TTC549 (cell line): Measurements from ENCODE around the gene RRP12.
"Not testable (repeated sequence)": the region's sequence is repeated elsewhere in the genome, so short reads cannot be mapped to it uniquely, and the experiment has no call there.

ENCODE experiments used
- FAIRE-seq: peaks from 2 replicates; lab custom pipeline; 2012; peaks lifted over from hg19 to GRCh38; lab: Jason Lieb, UNC

The RRP12 gene

GRCh38 chr10:97400665-97401454 lies at the start of gene RRP12:
RRP12 (minus strand) TSS chr10:97401340; CDS start chr10:97401231, 109 bp downstream.
- peak; percentile 90 for FAIRE-seq

- FAIRE-seq: no peak
Observed at GRCh38 chr10:97450828-97451227, 49.7 kb upstream of the RRP12 start.

- peak; percentile 81 for FAIRE-seq
Observed at GRCh38 chr10:97445722-97446639, 44.8 kb upstream of the RRP12 start, which contains the start of the genes EXOSC1 and ZDHHC16. EXOSC1 (minus strand) TSS chr10:97446006; CDS start chr10:97445985, 21 bp downstream. ZDHHC16 (plus strand) TSS chr10:97446175; CDS start chr10:97451676, 5,501 bp downstream.

- FAIRE-seq: no peak
Observed at GRCh38 chr10:97445357-97445721, 44.2 kb upstream of the RRP12 start.

GRCh38 chr10:97444212-97444611 lies 43.1 kb upstream of the RRP12 start:
- FAIRE-seq: no peak

- no peak for FAIRE-seq
Observed at GRCh38 chr10:97442277-97442676, 41.1 kb upstream of the RRP12 start.

GRCh38 chr10:97435211-97435610 lies 34.1 kb upstream of the RRP12 start:
- no peak for FAIRE-seq

- no peak for FAIRE-seq
Observed at GRCh38 chr10:97434557-97434956, 33.4 kb upstream of the RRP12 start.

- no peak for FAIRE-seq
Observed at GRCh38 chr10:97434055-97434454, 32.9 kb upstream of the RRP12 start.

GRCh38 chr10:97428572-97428981 lies 27.4 kb upstream of the RRP12 start:
- FAIRE-seq: no peak

- FAIRE-seq: no peak
Observed at GRCh38 chr10:97427571-97428179, 26.5 kb upstream of the RRP12 start.

- FAIRE-seq: no peak
Observed at GRCh38 chr10:97426776-97427570, 25.8 kb upstream of the RRP12 start.

- FAIRE-seq: no peak
Observed at GRCh38 chr10:97425964-97426775, 25.0 kb upstream of the RRP12 start, which contains the start of gene PGAM1. PGAM1 (plus strand) TSS chr10:97426191; CDS start chr10:97426308, 117 bp downstream.

GRCh38 chr10:97423757-97424098 lies 22.6 kb upstream of the RRP12 start:
- FAIRE-seq: not testable (repeated sequence)

GRCh38 chr10:97416565-97416964 lies 15.4 kb upstream of the RRP12 start:
- no peak for FAIRE-seq

- FAIRE-seq: no peak
Observed at GRCh38 chr10:97412891-97413304, 11.8 kb upstream of the RRP12 start.

GRCh38 chr10:97411406-97411805 lies 10.3 kb upstream of the RRP12 start:
- FAIRE-seq: no peak

- FAIRE-seq: no peak
Observed at GRCh38 chr10:97408496-97408992, 7.4 kb upstream of the RRP12 start.

- no peak for FAIRE-seq
Observed at GRCh38 chr10:97407952-97408248, 6.8 kb upstream of the RRP12 start.

- peak; percentile 79 for FAIRE-seq
Observed at GRCh38 chr10:97407211-97407951, 6.2 kb upstream of the RRP12 start.
